ENCODE measurements around the gene MYMX.

The MYMX gene

GRCh38 chr6:44216677-44217331 is at the start of gene MYMX:
TSS of gene MYMX (plus strand) at chr6:44216926. CDS start at chr6:44217472, 546 bp downstream.
- H3K9ac ChIP-seq (ENCODE audit: low read depth, low read length) = peak within 1 kb of the TSS; percentile 21; the same call in 1 of the 2 replicates
- H3K36me3 ChIP-seq (ENCODE audit: insufficient read depth, low read length) = no peaks in the 10 kb centered on the region
- H3K9me3 ChIP-seq (ENCODE audit: control insufficient read depth, insufficient read depth, low read length) = no peaks in the 10 kb centered on the region
- H3K4me1 ChIP-seq (ENCODE audit: insufficient read depth, low read length) = peaks cover 30% of the 10 kb centered on the region

- no peak overlapping the region for H3K9ac ChIP-seq (ENCODE audit: low read depth, low read length)
- H3K36me3 ChIP-seq (ENCODE audit: insufficient read depth, low read length) = no peaks in the 10 kb centered on the region
- no peaks in the 10 kb centered on the region for H3K9me3 ChIP-seq (ENCODE audit: control insufficient read depth, insufficient read depth, low read length)
- H3K4me1 ChIP-seq (ENCODE audit: insufficient read depth, low read length) = peaks cover 14% of the 10 kb centered on the region
Observed at GRCh38 chr6:44167567-44167966, 49.2 kb upstream of the MYMX start.

DNA sequence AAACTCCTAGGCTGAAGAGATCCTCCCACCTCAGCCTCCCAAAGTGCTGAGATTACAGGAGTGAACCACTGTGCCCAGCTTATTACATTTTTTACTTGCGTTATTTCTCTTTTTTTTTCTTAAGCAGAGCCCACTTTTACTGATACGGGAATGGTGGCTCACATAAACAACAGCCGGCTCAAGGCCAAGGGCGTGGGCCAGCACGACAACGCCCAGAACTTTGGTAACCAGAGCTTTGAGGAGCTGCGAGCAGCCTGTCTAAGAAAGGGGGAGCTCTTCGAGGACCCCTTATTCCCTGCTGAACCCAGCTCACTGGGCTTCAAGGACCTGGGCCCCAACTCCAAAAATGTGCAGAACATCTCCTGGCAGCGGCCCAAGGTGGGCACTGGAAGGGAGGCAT is 47.6 kb upstream of the MYMX start:
- Histone ChIP-seq H3K4me1 (ENCODE audit: insufficient read depth, low read length) (peaks cover 18% of the 10 kb centered on the region), H3K36me3 (ENCODE audit: insufficient read depth, low read length) (no peaks in the 10 kb centered on the region), H3K9me3 (ENCODE audit: control insufficient read depth, insufficient read depth, low read length) (no peaks in the 10 kb centered on the region), H3K9ac (ENCODE audit: low read depth, low read length) (no peak overlapping the region)

DNA sequence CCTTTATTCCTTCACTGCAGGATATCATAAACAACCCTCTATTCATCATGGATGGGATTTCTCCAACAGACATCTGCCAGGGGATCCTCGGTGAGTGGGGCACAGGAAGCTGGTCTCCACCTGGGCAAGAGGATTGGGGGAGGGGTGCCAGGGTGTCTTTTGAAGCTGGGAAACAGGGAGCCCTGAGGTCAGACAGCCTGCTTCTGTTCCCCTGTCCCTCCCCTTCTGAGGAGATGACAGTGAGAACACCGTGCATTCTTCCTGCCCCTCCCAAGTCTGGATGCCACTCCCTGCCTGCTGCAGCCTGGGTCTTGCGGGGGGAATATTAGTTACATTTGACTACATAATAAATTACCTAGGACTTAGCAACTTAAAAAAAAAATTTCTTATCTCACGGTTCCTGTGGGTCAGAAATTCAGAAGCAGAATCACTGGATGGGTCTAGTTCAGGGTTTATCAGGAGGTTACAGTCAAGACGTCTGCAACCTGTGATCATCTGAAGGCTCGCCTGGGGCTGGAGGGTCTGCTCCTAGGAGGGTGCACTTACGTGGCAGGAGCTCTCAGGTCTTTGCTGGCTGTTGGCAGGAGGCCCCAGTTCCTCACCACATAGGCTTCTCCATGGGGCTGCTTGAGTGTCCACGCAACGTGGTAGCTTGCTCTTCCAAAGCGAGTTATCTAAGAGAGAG is 46.7 kb upstream of the MYMX start:
- H3K9ac ChIP-seq (ENCODE audit: low read depth, low read length) = no peak overlapping the region
- no peaks in the 10 kb centered on the region for H3K9me3 ChIP-seq (ENCODE audit: control insufficient read depth, insufficient read depth, low read length)
- H3K4me1 ChIP-seq (ENCODE audit: insufficient read depth, low read length) = peaks cover 14% of the 10 kb centered on the region
- H3K36me3 ChIP-seq (ENCODE audit: insufficient read depth, low read length) = no peaks in the 10 kb centered on the region

DNA sequence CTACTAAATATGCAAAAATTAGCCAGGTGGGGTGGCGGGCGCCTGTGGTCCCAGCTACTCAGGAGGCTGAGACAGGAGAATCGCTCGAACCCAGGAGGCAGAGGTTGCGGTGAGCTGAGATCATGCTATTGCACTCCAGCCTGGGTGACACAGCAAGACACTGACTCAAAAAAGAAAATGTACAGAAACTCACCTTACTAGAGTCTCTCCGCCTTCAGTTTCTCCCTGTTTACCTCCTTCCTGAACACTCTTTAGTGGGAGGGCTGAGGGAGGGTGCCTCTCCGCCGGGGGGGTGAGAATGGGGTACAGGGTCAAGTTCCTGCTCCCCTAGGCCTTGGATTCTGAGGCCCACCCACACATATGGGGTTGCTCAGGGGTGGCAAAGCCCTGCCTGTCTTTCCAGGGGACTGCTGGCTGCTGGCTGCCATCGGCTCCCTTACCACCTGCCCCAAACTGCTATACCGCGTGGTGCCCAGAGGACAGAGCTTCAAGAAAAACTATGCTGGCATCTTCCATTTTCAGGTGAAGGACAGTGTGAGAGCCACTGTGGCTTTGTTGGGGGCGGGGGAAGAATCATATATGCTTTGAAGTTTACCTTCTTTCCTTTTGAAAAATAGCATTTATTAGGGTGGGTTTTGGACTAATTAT is 44.7 kb upstream of the MYMX start:
- H3K4me1 ChIP-seq (ENCODE audit: insufficient read depth, low read length) = peaks cover 15% of the 10 kb centered on the region; the same call in 1 of the 2 replicates
- no peaks in the 10 kb centered on the region for H3K36me3 ChIP-seq (ENCODE audit: insufficient read depth, low read length)
- H3K9ac ChIP-seq (ENCODE audit: low read depth, low read length) = no peak overlapping the region; the same call in 1 of the 2 replicates
- no peaks in the 10 kb centered on the region for H3K9me3 ChIP-seq (ENCODE audit: control insufficient read depth, insufficient read depth, low read length)

- no peak overlapping the region for H3K9ac ChIP-seq (ENCODE audit: low read depth, low read length)
- H3K9me3 ChIP-seq (ENCODE audit: control insufficient read depth, insufficient read depth, low read length) = no peaks in the 10 kb centered on the region
- no peaks in the 10 kb centered on the region for H3K36me3 ChIP-seq (ENCODE audit: insufficient read depth, low read length)
- peaks cover 16% of the 10 kb centered on the region; the same call in 1 of the 2 replicates for H3K4me1 ChIP-seq (ENCODE audit: insufficient read depth, low read length)
Observed at GRCh38 chr6:44172731-44173500, 43.8 kb upstream of the MYMX start.

DNA sequence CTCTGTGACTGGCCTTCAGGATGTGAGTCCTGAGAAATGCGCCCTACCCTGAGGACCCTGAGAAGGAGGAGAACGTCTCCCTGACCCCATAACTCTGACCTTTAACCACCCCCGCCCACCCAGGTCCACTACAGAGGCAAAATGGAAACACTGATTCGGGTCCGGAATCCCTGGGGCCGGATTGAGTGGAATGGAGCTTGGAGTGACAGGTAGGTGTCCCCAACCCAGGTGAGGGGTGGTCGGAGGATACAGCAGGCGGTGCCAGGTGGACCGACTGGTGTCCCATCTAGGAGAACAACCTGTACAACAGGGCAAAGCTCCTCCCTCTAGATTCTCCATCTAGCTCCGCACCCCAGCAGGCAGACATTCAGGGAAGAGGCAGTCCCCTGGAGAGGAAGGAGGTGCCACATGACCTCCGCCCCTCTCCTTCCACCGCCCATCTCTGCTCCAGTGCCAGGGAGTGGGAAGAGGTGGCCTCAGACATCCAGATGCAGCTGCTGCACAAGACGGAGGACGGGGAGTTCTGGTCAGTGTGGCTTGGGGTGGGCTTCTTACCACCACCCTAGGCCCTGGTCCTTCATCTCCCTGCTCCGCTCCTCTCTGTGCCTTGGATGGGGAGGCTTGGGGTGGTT is 40.5 kb upstream of the MYMX start:
- Histone ChIP-seq H3K4me1 (ENCODE audit: insufficient read depth, low read length) (peaks cover 16% of the 10 kb centered on the region; the same call in 1 of the 2 replicates), H3K9ac (ENCODE audit: low read depth, low read length) (no peak overlapping the region), H3K9me3 (ENCODE audit: control insufficient read depth, insufficient read depth, low read length) (no peaks in the 10 kb centered on the region), H3K36me3 (ENCODE audit: insufficient read depth, low read length) (no peaks in the 10 kb centered on the region)

GRCh38 chr6:44176762-44177509 is 39.8 kb upstream of the MYMX start:
- H3K4me1 ChIP-seq (ENCODE audit: insufficient read depth, low read length) = peaks cover 16% of the 10 kb centered on the region; the same call in 1 of the 2 replicates
- no peaks in the 10 kb centered on the region for H3K36me3 ChIP-seq (ENCODE audit: insufficient read depth, low read length)
- no peaks in the 10 kb centered on the region for H3K9me3 ChIP-seq (ENCODE audit: control insufficient read depth, insufficient read depth, low read length)
- H3K9ac ChIP-seq (ENCODE audit: low read depth, low read length) = no peak overlapping the region

DNA sequence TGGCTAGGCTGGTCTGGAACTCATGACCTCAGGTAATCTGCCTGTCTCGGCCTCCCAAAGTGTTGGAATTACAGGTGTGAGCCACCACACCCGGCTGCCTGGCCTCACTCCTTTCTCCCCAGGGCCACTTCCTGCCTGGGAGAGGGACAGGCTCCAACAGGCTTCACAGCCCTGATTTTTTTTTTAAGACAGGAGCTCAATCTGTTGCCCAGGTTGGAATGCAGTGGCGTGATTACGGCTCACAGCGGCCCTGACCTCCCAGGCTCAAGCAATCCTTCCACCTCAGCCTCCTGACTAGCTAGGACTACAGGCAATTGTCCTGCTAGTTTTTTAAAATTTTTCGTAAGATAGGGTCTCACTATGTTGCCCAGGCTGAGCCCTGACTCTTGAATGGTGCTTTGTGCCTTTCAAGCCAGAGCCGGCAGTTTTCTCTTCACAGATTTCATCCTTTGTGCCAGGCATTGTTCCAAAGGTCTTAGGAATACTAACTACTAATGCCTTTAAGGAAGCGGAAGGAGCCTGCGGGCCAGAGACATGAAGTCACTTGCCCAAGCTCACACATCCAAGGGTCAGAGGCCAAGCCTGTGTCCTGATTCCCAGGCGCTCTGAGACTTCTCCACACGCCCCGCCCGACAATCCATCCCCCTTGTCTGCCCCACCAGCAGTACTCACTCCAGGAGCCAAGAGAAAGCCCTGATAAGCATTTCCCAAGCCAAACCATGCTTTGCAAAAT is 38.9 kb upstream of the MYMX start:
- Histone ChIP-seq H3K4me1 (ENCODE audit: insufficient read depth, low read length) (peaks cover 15% of the 10 kb centered on the region; the same call in 1 of the 2 replicates), H3K9me3 (ENCODE audit: control insufficient read depth, insufficient read depth, low read length) (no peaks in the 10 kb centered on the region), H3K9ac (ENCODE audit: low read depth, low read length) (no peak overlapping the region), H3K36me3 (ENCODE audit: insufficient read depth, low read length) (no peaks in the 10 kb centered on the region)

DNA sequence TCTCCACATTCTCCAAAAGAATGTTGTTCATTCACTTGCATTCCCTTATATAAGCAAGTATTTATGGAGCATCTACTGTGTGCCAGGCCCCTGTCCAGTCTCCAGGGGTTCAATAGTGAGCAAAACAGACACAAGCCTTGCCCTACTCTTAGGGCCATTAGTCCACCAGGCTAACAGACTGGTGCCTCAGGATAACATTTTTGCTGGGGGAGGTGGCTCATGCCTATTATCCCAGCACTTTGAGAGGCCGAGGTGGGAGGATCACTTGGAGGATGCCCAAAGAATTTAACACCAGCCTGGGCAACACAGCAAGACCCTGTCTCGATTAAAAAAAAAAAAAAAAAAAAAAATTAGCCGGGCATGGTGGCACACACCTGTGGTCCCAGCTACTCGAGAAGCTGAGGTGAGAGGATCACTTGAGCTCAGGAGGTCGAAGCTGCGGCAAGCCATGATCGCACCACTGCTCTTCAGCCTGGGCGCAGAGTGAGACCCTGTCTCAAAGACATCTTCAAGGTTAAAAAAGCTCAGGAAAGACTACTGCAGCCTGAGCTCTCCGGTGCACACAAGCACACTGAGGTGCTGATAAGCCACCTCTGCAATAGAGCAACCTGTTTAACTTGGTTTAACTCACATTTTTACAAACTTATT is 38.2 kb upstream of the MYMX start:
- Histone ChIP-seq H3K9me3 (ENCODE audit: control insufficient read depth, insufficient read depth, low read length) (no peaks in the 10 kb centered on the region), H3K9ac (ENCODE audit: low read depth, low read length) (no peak overlapping the region), H3K36me3 (ENCODE audit: insufficient read depth, low read length) (no peaks in the 10 kb centered on the region), H3K4me1 (ENCODE audit: insufficient read depth, low read length) (peaks cover 17% of the 10 kb centered on the region)

GRCh38 chr6:44179072-44179536 is 37.6 kb upstream of the MYMX start:
- no peaks in the 10 kb centered on the region for H3K36me3 ChIP-seq (ENCODE audit: insufficient read depth, low read length)
- H3K9me3 ChIP-seq (ENCODE audit: control insufficient read depth, insufficient read depth, low read length) = no peaks in the 10 kb centered on the region
- H3K4me1 ChIP-seq (ENCODE audit: insufficient read depth, low read length) = peaks cover 22% of the 10 kb centered on the region
- no peak overlapping the region for H3K9ac ChIP-seq (ENCODE audit: low read depth, low read length)

GRCh38 chr6:44179648-44180047 is 37.1 kb upstream of the MYMX start:
- Histone ChIP-seq H3K36me3 (ENCODE audit: insufficient read depth, low read length) (no peaks in the 10 kb centered on the region), H3K9ac (ENCODE audit: low read depth, low read length) (no peak overlapping the region), H3K4me1 (ENCODE audit: insufficient read depth, low read length) (peaks cover 22% of the 10 kb centered on the region), H3K9me3 (ENCODE audit: control insufficient read depth, insufficient read depth, low read length) (no peaks in the 10 kb centered on the region)
